ENCODE data around the gene BAIAP2.

Gene BAIAP2

GRCh38 chr17:81091774-81092517, 57.0 kb downstream of the BAIAP2 start:
- DNase-seq = no peak

GRCh38 chr17:81092518-81093095, 57.7 kb downstream of the BAIAP2 start:
- DNase-seq = no peak

- DNase-seq = no peak
Observed at GRCh38 chr17:81093619-81094508, 58.9 kb downstream of the BAIAP2 start.

DNA sequence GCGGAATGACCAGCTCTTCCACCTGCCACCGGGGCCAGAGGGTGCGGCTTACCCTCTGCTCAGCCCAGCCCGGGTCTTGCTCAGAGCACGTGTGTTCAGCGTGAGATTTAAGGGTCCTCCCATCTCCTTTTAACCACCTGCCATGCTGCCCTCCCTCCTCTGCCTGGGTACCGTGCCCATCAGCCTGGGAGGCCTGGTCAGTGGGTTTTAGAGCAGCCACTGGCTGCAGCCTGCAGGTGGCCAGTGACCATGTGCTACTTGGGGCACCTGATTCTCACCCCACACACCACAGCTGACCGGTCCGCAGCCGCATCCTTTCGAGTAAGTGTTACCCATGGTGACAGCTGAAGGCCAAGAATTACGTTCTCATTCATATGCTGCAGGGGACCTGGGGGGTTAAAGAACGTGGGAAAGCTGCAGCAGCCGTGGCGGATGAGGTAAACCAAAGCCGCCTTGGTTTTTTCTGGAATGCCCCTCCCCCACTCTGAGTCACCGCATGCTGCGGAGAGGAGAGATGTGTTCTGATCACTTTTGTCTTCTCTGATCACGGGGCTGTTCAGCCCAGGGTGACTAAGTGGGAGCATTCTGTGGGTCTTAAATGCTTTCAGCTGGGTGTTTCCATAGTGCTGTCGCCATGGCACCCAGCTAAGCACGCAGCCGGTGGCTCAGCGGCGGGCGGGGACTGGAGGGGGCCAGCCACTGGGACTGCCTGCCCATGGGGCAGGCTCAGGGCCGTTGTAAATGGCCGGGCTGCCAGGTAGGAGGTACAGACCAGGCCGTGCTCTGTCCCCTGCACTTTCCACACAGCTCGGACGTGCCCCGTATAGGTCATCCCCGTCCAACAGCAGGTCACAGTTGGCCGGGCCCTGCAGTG, 59.8 kb downstream of the BAIAP2 start:
- no peak for DNase-seq

GRCh38 chr17:81095383-81095762, 60.4 kb downstream of the BAIAP2 start:
- DNase-seq = no peak

DNA sequence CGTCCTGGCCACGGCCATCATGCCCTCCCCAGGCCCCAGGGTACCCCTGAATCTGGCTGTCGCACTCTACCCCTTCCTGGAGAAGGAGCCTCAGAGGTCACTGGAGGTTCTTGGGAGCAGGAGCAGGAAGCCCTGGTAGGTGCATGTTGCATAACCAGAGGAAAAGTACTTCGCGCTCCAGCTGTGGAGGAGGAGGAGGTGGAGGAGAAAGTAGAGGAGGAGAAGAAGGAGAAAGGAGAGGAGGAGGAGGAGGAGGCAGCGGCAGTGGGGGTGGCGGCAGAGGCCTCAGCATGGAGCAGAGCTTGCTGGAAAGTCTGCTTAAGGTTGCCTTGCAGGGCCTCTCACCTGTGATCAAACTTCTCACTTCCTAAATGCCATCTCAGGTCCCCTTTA, 61.8 kb downstream of the BAIAP2 start:
- no peak for DNase-seq

DNA sequence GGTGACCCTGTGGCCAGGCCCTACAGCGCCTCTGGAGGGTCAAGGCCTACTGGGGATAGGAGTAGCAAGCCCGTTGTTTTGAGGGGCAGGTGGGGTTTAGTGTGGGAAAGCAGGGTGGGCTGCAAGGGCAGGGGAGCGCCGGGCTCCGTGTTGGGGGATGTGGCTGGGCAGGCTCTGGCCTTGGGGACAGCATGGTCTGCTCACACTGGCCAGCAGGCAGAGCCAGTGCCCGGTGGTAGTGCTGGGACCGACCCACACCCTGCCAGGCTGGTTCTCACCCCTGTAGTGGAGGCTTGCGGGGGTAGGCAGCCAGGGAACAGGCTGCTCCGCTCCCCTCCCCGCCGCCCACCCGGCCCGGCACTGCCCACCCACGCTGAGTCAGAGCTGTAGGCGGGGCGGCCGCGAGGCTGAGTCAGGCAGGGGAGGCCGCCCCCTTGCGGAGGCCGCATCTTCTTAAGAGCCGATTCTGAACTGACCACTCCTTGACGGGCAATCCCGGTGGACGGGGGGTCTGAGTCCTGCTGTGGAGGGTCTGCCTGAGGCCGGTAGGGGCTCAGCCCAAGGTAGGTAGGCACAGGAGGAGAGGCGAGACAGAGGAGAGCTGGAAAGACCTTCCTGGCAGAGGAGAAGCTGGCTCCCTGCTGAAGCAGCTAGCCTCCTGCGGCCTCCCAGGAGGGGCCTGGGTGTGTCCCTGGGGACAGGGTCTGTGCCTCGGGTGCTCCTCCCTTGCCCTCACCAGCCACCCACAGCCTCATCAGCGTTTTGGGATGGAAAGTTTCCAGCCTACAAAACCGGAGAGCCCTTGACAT, 62.4 kb downstream of the BAIAP2 start:
- DNase-seq = peak; percentile 85

GRCh38 chr17:81097943-81098308, 63.0 kb downstream of the BAIAP2 start:
- DNase-seq = peak; percentile 71

DNA sequence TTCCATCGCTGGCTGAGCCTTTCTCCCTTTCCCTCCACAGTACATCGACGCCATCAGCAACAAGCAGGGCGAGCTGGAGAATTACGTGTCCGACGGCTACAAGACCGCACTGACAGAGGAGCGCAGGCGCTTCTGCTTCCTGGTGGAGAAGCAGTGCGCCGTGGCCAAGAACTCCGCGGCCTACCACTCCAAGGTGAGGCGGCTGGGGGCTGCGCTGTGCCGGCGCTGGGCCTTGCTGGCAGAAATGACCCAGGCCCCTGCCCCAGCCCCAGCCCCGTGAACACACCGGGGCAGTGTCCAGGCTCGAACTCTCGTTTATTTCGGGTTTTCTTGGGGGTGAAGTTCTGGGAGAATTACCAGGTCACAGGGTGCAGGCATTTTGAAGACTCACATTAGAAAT, 64.9 kb downstream of the BAIAP2 start:
- no peak for DNase-seq

DNA sequence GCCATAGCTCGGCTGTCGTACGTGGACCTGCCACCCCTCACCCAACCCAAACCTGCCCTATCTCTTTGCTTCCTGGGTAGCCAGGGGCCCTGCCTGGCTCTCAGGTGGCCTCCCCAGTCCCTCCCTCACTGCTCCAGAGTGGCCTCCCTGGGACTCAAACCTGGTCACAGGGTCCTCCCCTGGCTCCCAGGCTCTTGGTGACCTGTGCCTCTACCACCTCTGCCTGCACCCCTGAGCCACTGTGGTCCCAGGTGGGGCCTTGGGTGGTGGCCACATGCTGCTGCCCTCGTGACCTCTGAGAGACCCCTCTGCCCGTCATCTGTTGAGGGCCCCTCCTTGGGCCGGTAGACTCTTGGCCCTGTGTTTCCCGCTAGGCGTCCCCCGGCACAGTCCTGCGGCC, 65.7 kb downstream of the BAIAP2 start:
- no peak for DNase-seq

DNA sequence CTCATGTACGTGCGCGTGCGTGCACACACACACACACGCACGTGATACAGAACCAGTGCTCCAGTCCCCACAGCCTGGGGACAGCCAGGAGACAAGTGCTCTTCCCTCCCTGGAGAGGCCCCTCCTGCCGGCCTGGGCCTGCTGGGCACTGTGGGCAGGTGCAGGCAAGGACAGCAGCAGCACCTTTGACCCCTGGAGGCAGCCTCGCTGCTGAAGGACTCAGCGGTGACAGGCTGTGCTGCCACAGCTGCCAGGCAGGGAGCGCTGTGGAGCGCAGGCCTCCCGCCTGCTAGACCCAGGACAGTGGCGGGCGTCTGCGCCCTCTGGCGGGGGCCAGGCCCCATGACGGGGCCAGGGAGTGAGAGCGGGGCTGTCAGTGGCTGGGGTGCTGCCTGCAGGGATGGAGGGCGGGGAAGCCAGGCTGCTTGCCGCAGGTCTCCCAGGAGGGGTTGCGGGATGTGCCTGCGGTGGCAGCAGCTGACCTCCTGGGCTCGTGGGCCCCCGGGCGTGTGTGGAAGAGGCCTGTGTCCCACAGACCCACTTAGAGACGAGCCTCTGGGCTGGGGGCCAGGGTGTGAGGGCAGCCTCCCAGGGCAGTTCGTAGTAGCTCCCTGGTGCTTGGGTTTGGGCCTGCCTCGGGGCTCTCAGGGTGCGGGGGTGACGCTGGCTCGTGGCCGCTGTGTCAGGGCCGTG, 66.8 kb downstream of the BAIAP2 start:
- peak; percentile 99 for DNase-seq

GRCh38 chr17:81102352-81102751, 67.4 kb downstream of the BAIAP2 start:
- no peak for DNase-seq

GRCh38 chr17:81102869-81103268, 67.9 kb downstream of the BAIAP2 start:
- no peak for DNase-seq

GRCh38 chr17:81103379-81103778, 68.4 kb downstream of the BAIAP2 start:
- DNase-seq = no peak

DNA sequence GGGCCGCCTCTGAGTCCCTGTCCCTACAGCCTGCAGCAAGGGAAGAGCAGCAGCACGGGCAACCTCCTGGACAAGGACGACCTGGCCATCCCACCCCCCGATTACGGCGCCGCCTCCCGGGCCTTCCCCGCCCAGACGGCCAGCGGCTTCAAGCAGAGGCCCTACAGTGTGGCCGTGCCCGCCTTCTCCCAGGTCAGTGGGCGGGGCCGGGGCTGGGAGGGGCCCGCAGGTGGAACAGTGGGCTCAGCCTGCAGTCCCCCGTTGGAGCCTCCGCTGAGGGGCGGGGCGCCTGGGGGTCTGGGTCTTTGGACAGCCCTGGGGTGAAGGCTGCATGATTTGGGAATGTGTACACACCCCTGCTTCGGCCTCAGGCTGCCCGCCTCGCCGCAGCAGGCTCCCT, 71.8 kb downstream of the BAIAP2 start:
- DNase-seq = no peak

DNA sequence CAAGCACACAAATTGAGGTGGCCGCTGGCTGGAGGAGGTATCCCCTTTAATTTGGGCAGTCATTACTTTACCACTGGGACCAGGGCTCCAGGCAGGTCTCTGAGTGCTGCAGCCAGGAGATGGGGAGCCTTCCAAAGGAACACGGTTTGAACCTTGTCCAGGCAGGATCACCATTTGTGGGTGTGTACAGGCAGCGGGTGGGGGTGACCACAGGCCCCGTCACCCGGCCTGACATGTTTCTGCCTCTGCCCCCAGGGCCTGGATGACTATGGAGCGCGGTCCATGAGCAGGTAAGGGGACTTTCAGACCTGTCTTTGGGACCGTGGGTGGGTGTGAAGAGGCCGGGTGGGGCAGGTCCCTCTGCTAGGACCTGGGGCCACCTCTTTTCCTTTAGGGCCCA, 73.3 kb downstream of the BAIAP2 start:
- no peak for DNase-seq

DNA sequence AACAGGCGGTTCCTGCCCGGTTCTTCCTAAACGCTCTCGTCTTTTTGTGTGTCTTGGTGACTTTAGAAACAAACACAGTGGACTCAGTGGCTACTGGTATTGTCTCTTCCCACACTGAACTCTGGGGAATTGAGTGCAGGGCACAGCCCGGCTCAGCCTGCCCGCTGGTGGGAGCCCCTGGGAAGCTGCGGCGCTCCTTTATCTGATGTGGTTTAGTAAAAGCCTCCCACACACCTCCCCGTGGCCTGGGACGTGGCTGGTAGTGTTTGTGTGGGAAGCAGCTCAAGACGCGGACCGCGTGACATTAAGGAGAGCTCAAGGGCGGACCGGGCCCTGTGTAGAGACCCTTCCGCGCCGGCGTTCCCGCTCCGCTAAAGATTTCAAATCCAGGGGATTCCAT, 75.0 kb downstream of the BAIAP2 start:
- DNase-seq = no peak

DNA sequence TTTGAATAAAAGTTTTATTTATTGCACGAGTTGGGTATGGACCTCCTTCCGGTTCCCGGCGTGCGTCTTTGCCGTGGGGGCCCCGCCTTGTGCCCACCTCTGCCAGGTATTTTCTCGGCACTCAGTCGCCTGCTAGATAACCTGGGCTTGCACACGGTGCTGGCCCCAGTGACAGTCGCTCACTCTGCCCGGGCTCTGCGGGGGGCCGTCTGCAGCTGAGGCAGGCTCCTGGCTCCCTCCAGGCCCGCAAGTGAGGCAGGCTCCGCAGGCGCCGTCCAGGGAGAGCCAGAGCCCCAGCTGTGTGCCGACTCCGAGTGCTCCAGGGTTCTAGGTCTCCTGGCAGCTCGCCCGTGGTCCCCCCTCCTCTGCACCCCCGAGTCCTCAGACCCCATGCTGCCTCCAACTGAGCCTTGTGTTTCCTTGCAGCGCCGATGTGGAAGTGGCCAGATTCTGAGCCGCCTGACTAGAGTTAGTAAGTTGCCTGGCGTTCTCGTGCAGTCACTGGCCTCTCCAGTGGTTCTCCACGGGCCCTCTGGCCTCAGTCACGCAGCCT, 75.6 kb downstream of the BAIAP2 start:
- DNase-seq = no peak

DNA sequence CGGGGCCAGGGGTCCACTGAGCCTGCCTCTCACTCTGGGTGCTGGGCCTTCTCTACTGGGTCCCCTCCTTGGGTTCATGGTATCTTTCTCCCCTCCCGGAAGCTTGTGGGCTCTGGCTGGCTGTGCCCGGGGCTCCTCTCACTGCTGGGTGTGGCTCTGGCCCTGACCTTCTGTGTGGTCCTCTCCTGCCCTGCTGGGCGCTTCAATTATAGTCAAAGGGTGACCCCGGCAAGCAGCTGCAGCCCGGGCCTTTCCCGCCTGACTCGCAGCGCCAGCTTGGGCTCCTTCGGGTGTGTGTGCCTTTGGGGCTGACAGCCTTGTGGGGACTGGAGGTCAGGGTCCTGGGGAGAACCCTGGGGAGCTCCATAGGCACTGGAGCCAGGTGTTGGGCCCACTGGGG, 76.1 kb downstream of the BAIAP2 start:
- no peak for DNase-seq

DNA sequence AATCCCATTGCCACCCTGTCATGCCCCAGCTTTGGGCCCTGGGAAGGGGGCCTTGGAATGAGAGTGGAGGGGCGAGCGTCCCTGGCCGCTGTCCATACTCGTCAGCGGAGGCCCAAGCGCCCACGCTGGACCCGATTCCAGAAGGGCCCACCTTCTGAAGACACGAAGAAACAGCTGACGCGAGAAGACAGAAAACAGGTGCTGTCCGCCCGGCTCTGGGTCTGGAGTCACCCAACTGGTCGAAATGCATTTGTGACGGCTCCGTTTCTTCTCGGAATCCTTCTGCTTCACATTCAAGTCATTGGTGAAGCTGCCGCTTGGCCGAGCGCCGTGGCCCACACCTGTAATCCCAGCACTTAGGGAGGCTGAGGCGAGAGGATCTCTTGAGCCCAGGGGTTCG, 77.5 kb downstream of the BAIAP2 start:
- DNase-seq = no peak

DNA sequence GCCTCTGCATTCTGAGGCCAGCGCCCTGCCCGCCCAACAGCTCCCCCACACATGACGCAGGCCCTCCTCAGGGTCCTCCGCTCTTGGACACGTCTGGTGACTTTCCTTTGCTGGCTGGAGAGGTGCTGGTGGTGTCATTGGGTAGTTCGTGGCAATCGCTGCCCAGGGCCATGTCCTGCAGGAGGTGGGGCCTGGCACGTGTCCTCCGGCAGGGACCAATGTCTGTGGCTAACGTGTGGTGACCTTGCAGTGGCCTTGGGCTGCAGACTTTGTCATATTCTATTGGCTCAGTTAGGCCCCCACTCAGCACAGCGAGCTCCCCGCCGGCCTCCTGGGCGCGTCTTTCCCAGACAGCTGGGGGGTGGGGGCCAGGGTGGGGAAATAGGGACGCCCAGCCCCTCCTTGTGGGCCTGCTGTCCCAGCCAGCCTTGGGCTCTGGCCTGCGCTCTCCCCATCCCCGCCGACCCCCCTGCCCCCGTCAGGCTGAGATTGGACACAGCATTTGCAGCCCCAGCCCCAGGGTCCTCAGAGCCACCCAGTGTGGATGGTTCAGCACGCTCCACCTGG, 78.3 kb downstream of the BAIAP2 start:
- no peak for DNase-seq
